Fibroblast of the aortic adventitia (primary cell): ENCODE data around the gene GLT1D1. TPM values are rescaled to one million over a fixed set of nuclear protein-coding genes. Genes with fewer than 3 reads are reported as not detected.
A peak's percentile ranks its signal among the peaks of the same experiment; 100 is the strongest.

Source experiments
- DNase-seq: peaks from one replicate; pipeline ENCODE4 v3.0.0-alpha.2; 2010; ENCODE audit warnings: low read depth
- H3K4me3 ChIP-seq: 2 replicates; pipeline ENCODE4 v1.5.1; 2011; ENCODE audit warnings: low read depth, mild to moderate bottlenecking, control low read depth, low read length, moderate library complexity
- total RNA-seq: library from RNA; depleted of rRNA; stranded (reverse); fragments of >200 nt; gene quantifications from 2 replicates; pipeline ENCODE4 v1.2.3, GENCODE V29; 2012; ENCODE audit warnings: low replicate concordance
- TF ChIP-seq, protein P1 (sequence below): IDR thresholded peaks from 2 replicates; pipeline ENCODE4 v1.5.1; 2011; ENCODE audit warnings: mild to moderate bottlenecking, low read length, control low read depth, inconsistent platforms; ENCODE audit not compliant: insufficient read depth

The GLT1D1 gene
- total RNA-seq, 1 donor, result not detected

DNA sequence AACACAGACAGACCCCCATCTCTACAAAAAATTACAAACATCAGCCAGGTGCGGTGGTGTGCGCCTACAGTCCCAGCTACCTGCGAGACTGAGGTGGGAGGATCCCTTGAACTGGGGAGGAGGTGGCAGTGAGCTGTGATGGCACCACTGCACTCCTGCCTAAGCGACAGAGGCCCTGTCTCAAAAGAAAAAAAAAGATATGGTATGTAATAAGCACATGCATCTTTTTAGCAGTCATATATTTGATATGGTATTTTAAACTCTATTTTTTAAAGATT lies 36.7 kb upstream of the GLT1D1 start:
- H3K4me3 ChIP-seq, result no peak overlapping the region
- TF ChIP-seq, protein P1, sequence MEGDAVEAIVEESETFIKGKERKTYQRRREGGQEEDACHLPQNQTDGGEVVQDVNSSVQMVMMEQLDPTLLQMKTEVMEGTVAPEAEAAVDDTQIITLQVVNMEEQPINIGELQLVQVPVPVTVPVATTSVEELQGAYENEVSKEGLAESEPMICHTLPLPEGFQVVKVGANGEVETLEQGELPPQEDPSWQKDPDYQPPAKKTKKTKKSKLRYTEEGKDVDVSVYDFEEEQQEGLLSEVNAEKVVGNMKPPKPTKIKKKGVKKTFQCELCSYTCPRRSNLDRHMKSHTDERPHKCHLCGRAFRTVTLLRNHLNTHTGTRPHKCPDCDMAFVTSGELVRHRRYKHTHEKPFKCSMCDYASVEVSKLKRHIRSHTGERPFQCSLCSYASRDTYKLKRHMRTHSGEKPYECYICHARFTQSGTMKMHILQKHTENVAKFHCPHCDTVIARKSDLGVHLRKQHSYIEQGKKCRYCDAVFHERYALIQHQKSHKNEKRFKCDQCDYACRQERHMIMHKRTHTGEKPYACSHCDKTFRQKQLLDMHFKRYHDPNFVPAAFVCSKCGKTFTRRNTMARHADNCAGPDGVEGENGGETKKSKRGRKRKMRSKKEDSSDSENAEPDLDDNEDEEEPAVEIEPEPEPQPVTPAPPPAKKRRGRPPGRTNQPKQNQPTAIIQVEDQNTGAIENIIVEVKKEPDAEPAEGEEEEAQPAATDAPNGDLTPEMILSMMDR, result no peak
- no peak for DNase-seq

DNA sequence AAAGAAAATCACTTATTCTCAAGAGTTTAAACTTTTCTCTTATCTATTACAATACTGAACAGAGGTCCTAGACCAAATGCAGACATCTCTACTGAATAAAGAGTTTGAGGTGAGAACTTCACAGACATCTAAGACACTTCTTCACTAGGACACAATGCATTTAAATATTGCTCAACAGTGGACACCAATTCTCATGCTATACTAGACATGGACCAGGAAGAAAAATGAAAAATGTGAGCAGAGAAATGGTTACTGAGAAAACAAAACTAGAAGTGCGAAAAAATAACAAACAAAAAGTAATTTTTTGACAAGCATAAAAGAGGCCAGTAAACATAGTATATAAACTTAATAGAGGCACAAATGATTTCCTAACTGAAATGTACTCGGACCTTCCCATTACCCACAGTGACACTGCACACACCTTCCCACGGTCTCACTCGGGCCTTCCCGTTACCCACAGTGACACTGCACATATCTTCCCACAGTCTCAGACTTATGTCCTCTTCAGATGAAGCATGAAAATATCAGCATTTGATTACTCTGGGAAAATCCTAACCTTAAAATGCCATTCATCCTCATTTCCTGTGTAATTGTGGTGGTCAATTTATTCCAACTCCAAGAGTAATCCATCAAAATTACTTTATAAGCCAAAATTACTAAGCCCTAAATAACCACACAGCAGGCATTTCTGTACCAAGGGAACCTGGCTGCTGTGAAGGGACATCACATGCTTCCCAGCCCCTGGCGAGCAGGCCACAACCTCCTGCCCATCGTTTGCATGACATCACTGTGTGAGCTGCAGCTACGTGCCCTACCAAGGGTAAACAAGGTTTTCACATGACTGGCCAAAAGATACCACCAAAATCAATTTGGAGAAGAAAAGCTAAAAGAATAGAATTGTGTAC lies 35.9 kb upstream of the GLT1D1 start:
- TF ChIP-seq, protein P1, result no peak
- peak; percentile 77 for DNase-seq
- peak overlapping the region; percentile 31 for H3K4me3 ChIP-seq

DNA sequence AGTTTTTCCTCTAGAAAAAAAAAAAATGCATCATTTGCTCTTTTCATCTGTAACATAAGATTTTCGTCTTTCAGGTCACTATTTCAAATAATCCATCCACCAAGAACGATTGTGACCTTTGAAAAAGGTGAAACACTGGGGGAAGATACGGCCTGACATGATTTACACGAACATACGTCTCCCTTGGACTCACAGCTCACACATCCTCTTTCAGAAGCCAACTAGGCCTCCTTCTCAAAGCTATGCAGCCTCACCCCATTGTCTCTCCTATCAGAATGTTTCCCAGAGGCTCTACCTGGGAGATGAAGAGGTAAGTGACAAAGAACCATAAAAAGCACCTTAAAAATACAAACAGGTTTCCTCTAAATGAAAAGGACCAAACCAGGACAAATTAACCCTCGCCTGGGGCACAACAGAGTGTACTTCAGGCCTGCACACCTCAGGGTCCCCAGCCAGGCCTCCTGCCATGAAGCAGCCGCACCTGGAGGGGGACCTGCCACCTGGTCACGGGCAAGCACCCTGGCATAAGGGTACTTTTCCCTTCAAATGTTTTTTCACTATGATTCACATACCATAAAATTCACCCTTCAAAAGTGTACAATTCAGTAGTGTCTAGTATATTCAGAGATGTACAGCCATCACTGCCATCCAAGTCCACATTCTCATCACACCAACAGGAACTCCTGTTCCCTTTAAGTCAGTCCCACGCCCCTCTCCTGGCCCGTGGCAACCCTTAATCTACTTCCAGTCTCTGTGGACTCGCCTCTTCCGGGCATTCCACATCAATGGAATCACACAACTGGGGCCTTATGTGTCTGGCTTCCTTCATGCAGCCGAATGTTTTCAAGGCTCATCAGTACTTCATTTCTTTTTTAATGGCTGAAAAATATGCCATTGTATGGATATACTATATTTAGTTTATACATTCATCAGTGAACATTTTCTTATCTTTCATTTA lies 34.9 kb upstream of the GLT1D1 start:
- DNase-seq, result peak; percentile 83
- TF ChIP-seq, protein P1, result no peak
- peak overlapping the region; percentile 22 for H3K4me3 ChIP-seq

DNA sequence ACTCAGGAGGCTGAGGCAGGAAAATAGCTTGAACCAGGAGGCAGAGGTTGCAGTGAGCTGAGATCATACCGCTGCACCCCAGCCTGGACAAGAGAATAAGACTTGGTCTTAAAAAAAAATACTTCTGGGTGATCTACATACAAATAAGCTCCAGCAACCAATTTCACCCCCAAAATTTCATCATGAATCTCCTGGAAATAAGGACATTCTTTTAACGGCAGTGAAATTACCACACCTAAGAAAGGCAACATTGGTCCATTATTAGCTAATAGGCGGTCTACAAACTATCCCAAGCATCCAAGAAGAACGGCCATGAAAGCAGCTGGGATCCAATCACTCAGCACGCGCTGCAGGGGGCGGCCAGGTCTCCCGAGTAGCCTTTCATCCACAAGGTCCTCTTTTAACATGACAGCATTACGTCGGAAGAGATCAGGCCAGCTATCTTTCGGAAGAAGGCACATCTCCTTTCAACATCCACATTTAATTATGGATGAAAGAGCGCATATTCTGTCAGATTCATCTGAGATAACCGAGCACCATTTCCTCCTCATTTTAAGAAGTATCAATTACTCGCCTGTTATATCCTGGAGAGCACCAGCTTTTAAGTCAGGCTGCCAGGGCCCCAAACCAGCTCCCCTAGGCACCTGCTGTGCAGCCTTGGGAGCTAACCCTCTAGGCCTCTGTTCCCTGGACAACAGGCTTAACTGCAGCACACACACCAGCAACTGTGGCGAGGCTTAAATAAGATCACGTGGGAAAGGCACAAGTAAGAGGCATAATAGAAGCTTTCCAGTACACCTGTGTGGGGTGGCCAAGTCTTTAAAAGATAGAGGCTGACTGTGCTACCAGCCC lies 33.8 kb upstream of the GLT1D1 start:
- DNase-seq, result no peak
- no peak overlapping the region for H3K4me3 ChIP-seq
- TF ChIP-seq, protein P1, result no peak

DNA sequence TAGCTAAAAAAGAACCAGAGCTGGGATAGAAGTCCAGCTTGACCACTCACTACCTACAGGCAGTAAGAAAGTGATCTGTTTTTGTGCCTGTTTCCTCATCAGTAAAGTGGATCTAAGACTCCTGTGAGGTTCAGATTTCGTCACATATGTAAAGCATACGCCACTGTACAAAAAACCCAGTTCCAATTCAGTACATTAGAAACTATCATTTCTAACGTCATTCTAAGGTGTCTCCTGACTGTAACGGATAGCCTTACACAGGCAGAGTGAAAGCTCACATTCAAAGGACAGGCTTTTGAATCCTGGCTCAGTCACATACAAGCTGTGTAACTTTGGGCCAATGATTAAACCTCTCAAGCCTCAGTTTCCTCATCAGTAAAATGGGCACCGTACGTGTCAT lies 33.0 kb upstream of the GLT1D1 start:
- TF ChIP-seq, protein P1, result no peak
- no peak overlapping the region for H3K4me3 ChIP-seq
- DNase-seq, result no peak
